ENCODE measurements around the gene LRFN2. TPM values are rescaled to one million over a fixed set of nuclear protein-coding genes. Genes with fewer than 3 reads are reported as not detected.

Gene LRFN2
- total RNA-seq, 1 donor from 2014 or later = not detected

GRCh38 chr6:40511884-40512283 is 75.3 kb downstream of the LRFN2 start:
- no peak for DNase-seq

DNA sequence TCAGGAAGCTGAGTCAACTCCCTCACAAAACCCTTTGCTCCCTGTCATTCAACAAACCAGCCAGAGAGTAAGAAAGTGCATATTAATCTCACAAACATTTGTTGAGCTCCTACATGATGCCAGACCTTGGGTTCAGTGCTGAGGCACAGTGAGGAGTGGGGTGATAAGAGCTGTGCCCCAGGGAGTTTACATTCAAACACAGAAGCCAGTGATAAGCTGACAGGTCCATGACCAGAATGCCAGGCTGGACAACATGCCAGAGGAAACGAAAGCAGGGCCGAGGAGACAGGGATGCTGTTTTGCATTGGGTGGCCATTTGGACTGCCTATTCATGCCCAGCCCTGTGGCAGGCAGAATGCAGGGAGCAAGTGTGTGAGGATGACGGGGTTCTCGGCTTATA is 76.7 kb downstream of the LRFN2 start:
- DNase-seq = no peak

GRCh38 chr6:40509716-40510260 is 77.4 kb downstream of the LRFN2 start:
- DNase-seq = no peak

GRCh38 chr6:40509086-40509485 is 78.1 kb downstream of the LRFN2 start:
- DNase-seq = no peak

GRCh38 chr6:40506954-40507353 is 80.2 kb downstream of the LRFN2 start:
- no peak for DNase-seq

GRCh38 chr6:40505191-40505810 is 81.9 kb downstream of the LRFN2 start:
- no peak for DNase-seq

DNA sequence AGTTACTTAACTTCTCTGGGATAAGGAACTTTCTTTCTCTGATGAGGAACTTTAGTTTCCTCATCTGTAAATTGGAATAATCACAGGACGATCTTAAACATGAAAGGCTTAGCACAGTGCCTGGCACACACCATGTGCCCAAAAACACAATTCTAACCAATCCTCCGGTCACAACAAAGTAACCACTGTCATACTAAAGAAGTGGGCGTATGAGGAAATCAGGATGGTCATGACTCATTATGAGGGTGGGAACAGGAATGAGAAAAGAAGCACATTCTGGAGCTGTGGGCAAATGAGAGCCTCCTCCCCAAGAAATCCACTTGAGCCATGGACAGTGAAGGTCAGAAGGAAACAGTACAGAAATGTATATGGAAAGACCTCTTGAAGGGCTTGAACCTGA is 82.9 kb downstream of the LRFN2 start:
- no peak for DNase-seq

DNA sequence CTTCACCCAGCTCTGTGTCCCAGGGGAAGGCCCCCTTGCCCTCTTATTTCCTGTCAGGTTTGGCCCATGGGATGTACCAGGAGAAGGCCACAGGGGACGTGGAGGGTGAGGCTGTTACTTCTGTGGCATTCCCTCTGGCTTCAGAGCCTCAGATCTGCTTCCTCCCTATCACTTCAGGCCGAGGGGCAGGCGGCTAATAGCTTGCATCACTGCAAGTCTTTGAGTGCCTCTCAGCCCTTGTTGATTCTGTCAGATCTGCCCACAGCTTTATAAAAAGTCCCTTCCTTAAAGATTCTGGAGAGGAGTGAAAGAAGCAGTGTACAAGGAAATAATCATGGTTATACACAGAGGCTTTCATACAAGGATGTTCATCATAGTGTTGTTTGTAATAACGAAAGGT is 86.9 kb downstream of the LRFN2 start:
- DNase-seq = no peak

GRCh38 chr6:40499215-40499614 is 87.9 kb downstream of the LRFN2 start:
- DNase-seq = no peak

GRCh38 chr6:40498148-40498547 is 89.0 kb downstream of the LRFN2 start:
- DNase-seq = no peak

- no peak for DNase-seq
These were observed 95.0 kb downstream of the LRFN2 start for GRCh38 chr6:40492187-40492586.

DNA sequence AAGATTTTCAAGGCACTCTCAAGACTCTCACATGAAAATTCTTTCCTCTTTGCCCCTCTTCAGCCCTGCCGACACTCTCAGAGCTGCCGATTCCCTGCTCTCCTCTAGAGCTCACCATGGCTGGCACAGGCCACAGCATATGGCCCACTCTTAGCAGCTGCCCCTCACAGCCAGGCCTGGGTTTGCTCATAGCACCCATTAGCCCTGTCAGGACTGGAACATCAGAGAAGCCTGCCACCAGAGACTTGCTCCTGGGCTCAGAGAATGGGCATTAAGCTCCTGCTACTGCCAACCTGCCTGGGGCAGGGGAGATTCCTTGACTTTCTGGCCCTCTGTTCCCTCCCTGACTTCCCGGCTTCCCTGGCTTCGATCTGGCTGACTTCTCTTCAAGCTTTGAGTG is 96.7 kb downstream of the LRFN2 start:
- DNase-seq = no peak

- DNase-seq = no peak
These were observed 97.4 kb downstream of the LRFN2 start for GRCh38 chr6:40489798-40490197.

- no peak for DNase-seq
These were observed 100.6 kb downstream of the LRFN2 start for GRCh38 chr6:40486576-40486975.

DNA sequence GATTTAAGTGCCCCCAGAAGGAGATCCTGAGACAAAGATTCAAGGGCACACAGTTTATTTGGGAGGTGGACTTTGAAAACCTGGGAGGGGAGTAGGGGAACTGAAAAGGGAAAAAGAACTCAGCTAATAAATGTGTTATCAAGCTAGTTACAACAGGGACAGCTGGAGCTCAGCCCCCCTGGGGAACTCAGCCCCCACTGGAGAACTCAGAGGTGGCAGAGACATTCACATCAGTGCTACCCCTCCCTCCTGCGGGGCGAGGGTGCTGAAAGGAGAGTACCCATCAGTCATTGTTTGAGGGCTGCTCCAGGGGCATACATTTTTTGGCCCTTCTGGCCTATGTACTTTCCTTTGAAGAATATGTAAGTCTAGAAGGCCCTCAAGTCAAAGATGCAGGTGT is 101.4 kb downstream of the LRFN2 start:
- no peak for DNase-seq

- DNase-seq = no peak
These were observed 101.9 kb downstream of the LRFN2 start for GRCh38 chr6:40485300-40485699.

GRCh38 chr6:40484066-40484465 is 103.1 kb downstream of the LRFN2 start:
- DNase-seq = no peak

GRCh38 chr6:40482532-40482931 is 104.6 kb downstream of the LRFN2 start:
- DNase-seq = no peak

- no peak for DNase-seq
These were observed 106.5 kb downstream of the LRFN2 start for GRCh38 chr6:40480678-40481077.

DNA sequence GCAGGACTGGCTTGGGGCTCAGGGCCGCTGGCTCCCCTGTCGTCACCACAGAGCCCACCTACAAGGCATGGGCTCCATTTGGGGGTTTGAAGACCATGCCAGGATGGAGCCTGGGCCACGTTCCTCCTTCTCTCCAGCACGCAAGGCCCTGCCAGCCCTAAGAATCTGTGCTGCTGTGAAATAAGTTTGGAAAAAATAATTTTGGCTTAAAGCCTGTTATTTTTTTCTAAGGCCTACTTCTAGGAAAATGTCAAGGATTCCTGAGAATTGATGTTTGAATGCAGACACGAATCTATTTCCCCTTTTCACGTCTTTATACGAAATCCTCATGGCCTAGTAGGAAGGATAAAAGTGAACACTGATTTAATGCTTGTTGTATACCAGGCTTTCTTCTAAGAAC is 107.5 kb downstream of the LRFN2 start:
- DNase-seq = no peak

GRCh38 chr6:40477246-40478126 is 109.7 kb downstream of the LRFN2 start:
- no peak for DNase-seq

DNA sequence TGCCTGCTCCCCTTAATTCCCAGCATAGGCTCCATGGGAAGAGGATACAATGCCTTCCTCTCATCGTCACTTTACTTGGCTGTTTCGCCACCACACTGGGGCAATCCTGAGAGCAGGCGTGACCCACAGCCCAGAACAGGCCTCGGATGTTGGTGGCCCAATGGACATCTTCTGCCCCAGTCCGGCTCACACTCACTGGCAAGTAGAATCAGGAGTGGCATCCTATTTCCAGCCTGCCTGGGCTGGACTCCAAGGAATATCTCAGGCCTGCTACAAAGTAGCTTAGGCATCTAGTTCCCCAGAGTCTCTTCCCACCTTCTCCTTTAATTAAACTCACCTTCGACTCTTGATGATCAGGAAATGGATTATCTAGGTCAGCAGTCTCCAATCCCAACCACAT is 110.5 kb downstream of the LRFN2 start:
- DNase-seq = no peak

GRCh38 chr6:40474937-40475336 is 112.2 kb downstream of the LRFN2 start:
- no peak for DNase-seq

- no peak for DNase-seq
These were observed 114.1 kb downstream of the LRFN2 start for GRCh38 chr6:40473026-40473425.

Measured in dermis blood vessel endothelial cell (primary cell).